WTC11 (cell line): ENCODE measurements around the gene CIRBP. TPM values are rescaled to one million over a fixed set of nuclear protein-coding genes. Genes with fewer than 3 reads are reported as not detected.

Experiments
- ATAC-seq: fragments of 200-7000 bp; cut with Tn5 transposase; 2 replicates; pipeline ENCODE4 v1.10.0; 2021; ENCODE audit warnings: mild to moderate bottlenecking, moderate library complexity
- CTCF ChIA-PET: fragments of 300-600 bp; sonication (Branson Sonifier 250); formaldehyde crosslinking; loops from one replicate; lab custom pipeline; 2021; ENCODE audit warnings: antibody characterized with exemption; lab: Charles Lee
- POLR2A ChIA-PET: fragments of 350-600 bp; sonication (Branson Sonifier 250); formaldehyde crosslinking; loops from one replicate; lab custom pipeline; 2021; ENCODE audit warnings: antibody characterized with exemption; lab: Charles Lee
- DNase-seq: peaks from one replicate; pipeline ENCODE4 v3.0.0; 2021; ENCODE audit warnings: low spot score
- H3K27ac Mint-ChIP-seq: 2 replicates; pipeline ENCODE4 v1.8.0; 2021; ENCODE audit warnings: mixed read lengths
- H3K27me3 Mint-ChIP-seq: 2 replicates; pipeline ENCODE4 v1.8.0; 2021; ENCODE audit warnings: low read depth, mild to moderate bottlenecking, moderate library complexity, mixed read lengths
- H3K36me3 Mint-ChIP-seq: 2 replicates; pipeline ENCODE4 v1.8.0; 2021; ENCODE audit warnings: mixed read lengths
- H3K4me1 Mint-ChIP-seq: 2 replicates; pipeline ENCODE4 v1.8.0; 2022; ENCODE audit warnings: mixed read lengths
- H3K4me3 Mint-ChIP-seq: 2 replicates; pipeline ENCODE4 v1.8.0; 2021; ENCODE audit warnings: mild to moderate bottlenecking, moderate library complexity, mixed read lengths
- H3K9me3 Mint-ChIP-seq: 2 replicates; pipeline ENCODE4 v1.8.0; 2021; ENCODE audit warnings: mixed read lengths
- CDX4 ChIP-seq: fragments of 250-450 bp; sonication (Bioruptor Pico); IDR thresholded peaks from 2 replicates; pipeline ENCODE4 v1.9.0; 2021; ENCODE audit warnings: moderate library complexity, mild to moderate bottlenecking, inconsistent platforms, borderline replicate concordance
- E2F4 ChIP-seq: sonication (generic); formaldehyde crosslinking; IDR thresholded peaks from 2 replicates; pipeline ENCODE4 v1.8.1; 2022; ENCODE audit warnings: low read depth, mild to moderate bottlenecking, moderate library complexity, missing genetic modification reagents, borderline replicate concordance
- ELF4 ChIP-seq: sonication (generic); formaldehyde crosslinking; IDR thresholded peaks from 2 replicates; pipeline ENCODE4 v1.8.1; 2022; ENCODE audit warnings: low read depth, mild to moderate bottlenecking, moderate library complexity, missing genetic modification reagents
- EMX1 ChIP-seq: fragments of 250-450 bp; sonication (Bioruptor Pico); IDR thresholded peaks from 2 replicates; pipeline ENCODE4 v1.8.0; 2021; ENCODE audit warnings: mild to moderate bottlenecking
- GRHL2 ChIP-seq: fragments of 250-450 bp; sonication (Bioruptor Pico); IDR thresholded peaks from 2 replicates; pipeline ENCODE4 v1.8.0; 2022; ENCODE audit warnings: mild to moderate bottlenecking, moderate library complexity; ENCODE audit not compliant: insufficient replicate concordance, severe bottlenecking
- MAX ChIP-seq: sonication (generic); formaldehyde crosslinking; IDR thresholded peaks from 2 replicates; pipeline ENCODE4 v1.8.0; 2022; ENCODE audit warnings: mild to moderate bottlenecking, missing genetic modification reagents
- MLX ChIP-seq: sonication (generic); formaldehyde crosslinking; IDR thresholded peaks from 2 replicates; pipeline ENCODE4 v1.8.1; 2023; ENCODE audit warnings: mild to moderate bottlenecking, missing genetic modification reagents, moderate library complexity
- MYBL2 ChIP-seq: sonication (generic); formaldehyde crosslinking; IDR thresholded peaks from 2 replicates; pipeline ENCODE4 v1.8.1; 2023; ENCODE audit warnings: mild to moderate bottlenecking, moderate library complexity, missing genetic modification reagents
- NFE2L1 ChIP-seq: sonication (generic); formaldehyde crosslinking; IDR thresholded peaks from 2 replicates; pipeline ENCODE4 v1.8.1; 2023; ENCODE audit warnings: missing genetic modification reagents
- OVOL2 ChIP-seq: fragments of 250-450 bp; sonication (Bioruptor Pico); IDR thresholded peaks from 2 replicates; pipeline ENCODE4 v1.9.0; 2021; ENCODE audit warnings: mild to moderate bottlenecking, borderline replicate concordance
- RELA ChIP-seq: sonication (generic); formaldehyde crosslinking; IDR thresholded peaks from 2 replicates; pipeline ENCODE4 v1.8.1; 2022; ENCODE audit warnings: missing genetic modification reagents, mild to moderate bottlenecking, borderline replicate concordance
- RORB ChIP-seq: fragments of 250-450 bp; sonication (Bioruptor Pico); IDR thresholded peaks from 2 replicates; pipeline ENCODE4 v1.9.0; 2021; ENCODE audit warnings: mild to moderate bottlenecking
- SMAD4 ChIP-seq: sonication (generic); formaldehyde crosslinking; IDR thresholded peaks from 2 replicates; pipeline ENCODE4 v1.8.0; 2022; ENCODE audit warnings: mild to moderate bottlenecking, missing genetic modification reagents
- STAT6 ChIP-seq: sonication (generic); formaldehyde crosslinking; conservative IDR thresholded peaks from 2 replicates; pipeline ENCODE4 v1.8.1; 2023; ENCODE audit warnings: mild to moderate bottlenecking, low read depth, missing genetic modification reagents, moderate library complexity
- ZNF281 ChIP-seq: sonication (generic); formaldehyde crosslinking; IDR thresholded peaks from 2 replicates; pipeline ENCODE4 v1.8.0; 2023; ENCODE audit warnings: mild to moderate bottlenecking, missing genetic modification reagents
- ZNF317 ChIP-seq: sonication (generic); formaldehyde crosslinking; IDR thresholded peaks from 2 replicates; pipeline ENCODE4 v1.8.1; 2023; ENCODE audit warnings: low read depth, mild to moderate bottlenecking, moderate library complexity, missing genetic modification reagents, borderline replicate concordance
- ZNF416 ChIP-seq: fragments of 250-450 bp; sonication (Bioruptor Pico); IDR thresholded peaks from 2 replicates; pipeline ENCODE4 v1.9.0; 2021; ENCODE audit warnings: mild to moderate bottlenecking, inconsistent platforms
- ZNF532 ChIP-seq: fragments of 250-450 bp; sonication (Bioruptor Pico); IDR thresholded peaks from 2 replicates; pipeline ENCODE4 v1.9.0; 2021; ENCODE audit warnings: mild to moderate bottlenecking, borderline replicate concordance
- ZNF671 ChIP-seq: fragments of 250-450 bp; sonication (Bioruptor Pico); IDR thresholded peaks from 2 replicates; pipeline ENCODE4 v1.8.0; 2021; ENCODE audit warnings: mild to moderate bottlenecking
- total RNA-seq: library from RNA; stranded (reverse); gene quantifications from 3 replicates; pipeline ENCODE4 v1.2.3, GENCODE V29; 2021

CIRBP gene
- total RNA-seq, 1 experiment from 2014 or later, result 298 TPM

- no peaks in the 10 kb centered on the region for H3K4me1 Mint-ChIP-seq
- no peak overlapping the region for H3K4me3 Mint-ChIP-seq
- ATAC-seq (no peak), DNase-seq (no peak)
- TF ChIP-seq RORB (no peak), SMAD4 (CRISPR knock-in tag) (no peak), ZNF671 (no peak), MLX (CRISPR knock-in tag) (no peak), MYBL2 (CRISPR knock-in tag) (no peak), EMX1 (no peak), ZNF532 (CRISPR knock-in tag) (no peak), STAT6 (no peak)
- POLR2A ChIA-PET, result interaction anchor here (1.2 kb wide), 1 partner anchor 14 kb away, joined by 3 read pairs; no protein-coding TSS in a partner anchor
- no peaks in the 10 kb centered on the region for H3K36me3 Mint-ChIP-seq
- H3K27me3 Mint-ChIP-seq, result peaks cover 13% of the 10 kb centered on the region
- H3K27ac Mint-ChIP-seq, result no peak overlapping the region
- no peaks in the 10 kb centered on the region for H3K9me3 Mint-ChIP-seq
- CTCF ChIA-PET, result interaction anchor here (0.6 to 2.5 kb wide), 8 partner anchors 19 to 708 kb away, joined by 3 to 10 read pairs (median 4); no protein-coding TSS in a partner anchor
Measured at GRCh38 chr19:1311543-1312091, 42.5 kb downstream of the CIRBP start.

GRCh38 chr19:1312767-1313694 lies 43.9 kb downstream of the CIRBP start:
- H3K4me3 Mint-ChIP-seq, result no peak overlapping the region
- no peaks in the 10 kb centered on the region for H3K36me3 Mint-ChIP-seq
- no peak overlapping the region for H3K27ac Mint-ChIP-seq
- no peaks in the 10 kb centered on the region for H3K9me3 Mint-ChIP-seq
- ChIA-PET CTCF (interaction anchor here (0.7 to 2.5 kb wide), 9 partner anchors 9 to 513 kb away, joined by 3 to 10 read pairs (median 4); a partner anchor contains a TSS), POLR2A (no interaction called here)
- no peak for DNase-seq
- H3K4me1 Mint-ChIP-seq, result no peaks in the 10 kb centered on the region
- peaks cover 22% of the 10 kb centered on the region for H3K27me3 Mint-ChIP-seq
- no peak; the same call in 1 of the 2 replicates for ATAC-seq
- TF ChIP-seq MAX (CRISPR knock-in tag) (no peak), RELA (CRISPR knock-in tag) (no peak), ZNF281 (CRISPR knock-in tag) (no peak), MLX (CRISPR knock-in tag) (no peak), OVOL2 (CRISPR knock-in tag) (no peak), EMX1 (no peak), NFE2L1 (CRISPR knock-in tag) (no peak), ZNF317 (CRISPR knock-in tag) (no peak), E2F4 (CRISPR knock-in tag) (no peak), ZNF416 (CRISPR knock-in tag) (no peak), CDX4 (CRISPR knock-in tag) (no peak), ELF4 (CRISPR knock-in tag) (no peak), GRHL2 (CRISPR knock-in tag) (no peak)
